Hepatocyte (in vitro differentiated cells): ENCODE results near the gene ENO2. TPM values are rescaled to one million over a fixed set of nuclear protein-coding genes. Genes with fewer than 3 reads are reported as not detected.

Experiments
- DNase-seq: peaks from one replicate; pipeline ENCODE4 v3.0.0-alpha.2; 2016; ENCODE audit warnings: low spot score
- H2AFZ ChIP-seq: fragments of 200-600 bp; sonication (generic); 2 replicates; pipeline ENCODE4 v1.6.0; 2016; ENCODE audit warnings: antibody characterized with exemption, mild to moderate bottlenecking
- H3K27ac ChIP-seq: fragments of 200-600 bp; sonication (generic); 2 replicates; pipeline ENCODE4 v1.5.1; 2016; ENCODE audit warnings: mild to moderate bottlenecking
- H3K27me3 ChIP-seq: fragments of 200-600 bp; sonication (generic); 2 replicates; pipeline ENCODE4 v1.6.1; 2016
- H3K36me3 ChIP-seq: fragments of 200-600 bp; sonication (generic); replicated peaks from 2 replicates; pipeline ENCODE4 v1.5.1; 2016; ENCODE audit warnings: low read depth; ENCODE audit not compliant: insufficient read depth
- H3K4me1 ChIP-seq: fragments of 200-600 bp; sonication (generic); 2 replicates; pipeline ENCODE4 v1.5.1; 2016; ENCODE audit warnings: mild to moderate bottlenecking, moderate library complexity; ENCODE audit not compliant: insufficient read depth
- H3K4me2 ChIP-seq: fragments of 200-600 bp; sonication (generic); 2 replicates; pipeline ENCODE4 v1.6.0; 2016
- H3K4me3 ChIP-seq: fragments of 200-600 bp; sonication (generic); 2 replicates; pipeline ENCODE4 v1.5.1; 2016; ENCODE audit warnings: mild to moderate bottlenecking
- H3K79me2 ChIP-seq: fragments of 200-600 bp; sonication (generic); 2 replicates; pipeline ENCODE4 v1.6.0; 2017; ENCODE audit warnings: mild to moderate bottlenecking
- H3K9me2 ChIP-seq: fragments of 200-600 bp; sonication (generic); replicated peaks from 2 replicates; pipeline ENCODE4 v1.6.0; 2017; ENCODE audit warnings: mild to moderate bottlenecking; ENCODE audit not compliant: insufficient read depth
- H3K9me3 ChIP-seq: fragments of 200-600 bp; sonication (generic); 2 replicates; pipeline ENCODE4 v1.5.1; 2016; ENCODE audit warnings: low read depth, mild to moderate bottlenecking
- H4K20me1 ChIP-seq: fragments of 200-600 bp; sonication (generic); 2 replicates; pipeline ENCODE4 v1.6.0; 2016; ENCODE audit warnings: mild to moderate bottlenecking; ENCODE audit not compliant: insufficient read depth, poor library complexity, severe bottlenecking
- CTCF ChIP-seq: fragments of 200-600 bp; sonication (generic); IDR thresholded peaks from 2 replicates; pipeline ENCODE4 v1.5.1; 2016; ENCODE audit warnings: antibody characterized with exemption, mild to moderate bottlenecking; ENCODE audit not compliant: poor library complexity
- EZH2 ChIP-seq: fragments of 200-600 bp; sonication (generic); IDR thresholded peaks from 2 replicates; pipeline ENCODE4 v1.6.1; 2016; ENCODE audit warnings: antibody characterized with exemption, mild to moderate bottlenecking, borderline replicate concordance
- EZH2phosphoT487 ChIP-seq: fragments of 200-600 bp; sonication (generic); IDR thresholded peaks from one replicate; pipeline ENCODE4 v1.6.1; 2018; ENCODE audit warnings: antibody characterized with exemption, mild to moderate bottlenecking, low read depth, moderate library complexity; ENCODE audit not compliant: unreplicated experiment, severe bottlenecking
- WGBS: methylation state at CpG from one replicate; pipeline ENCODE4 v1.1.6; 2016; ENCODE audit warnings: low lambda C conversion rate; ENCODE audit errors: missing lambda C conversion rate; 5-methylcytosine and 5-hydroxymethylcytosine counted together
- polyA plus RNA-seq: library from polyadenylated mRNA; unstranded; fragments of >200 nt; fragmentation: Nextera tagmentation; extraction: Ambion mirVana; gene quantifications from 2 replicates; pipeline ENCODE4 v1.2.1, GENCODE V29; 2016
- total RNA-seq: library from RNA; depleted of rRNA; stranded (reverse); fragments of >200 nt; gene quantifications from 2 replicates; pipeline ENCODE4 v1.2.3, GENCODE V29; 2014

Gene ENO2
- total and polyA plus RNA-seq, 2 experiments from 2014 or later = 11.8 to 14.2 TPM

- 89% methylated on average over 10 of the region's 10 CpGs for WGBS
- H3K9me2 ChIP-seq = no peaks in the 10 kb centered on the region
- H3K4me1 ChIP-seq = peaks cover 28% of the 10 kb centered on the region
- H3K79me2 ChIP-seq = peaks cover 13% of the 10 kb centered on the region
- no peaks in the 10 kb centered on the region for H3K9me3 ChIP-seq
- no peaks in the 10 kb centered on the region for H3K27me3 ChIP-seq
- no peaks in the 10 kb centered on the region for H4K20me1 ChIP-seq
- H3K36me3 ChIP-seq = no peaks in the 10 kb centered on the region
- no peak overlapping the region for H2AFZ ChIP-seq
- DNase-seq = no peak
- no peak overlapping the region for H3K4me3 ChIP-seq
- no peak overlapping the region for H3K4me2 ChIP-seq
- no peak overlapping the region for H3K27ac ChIP-seq
- TF ChIP-seq EZH2phosphoT487 (no peak), CTCF (no peak), EZH2 (no peak)
Measured at GRCh38 chr12:6923003-6923732, 8.8 kb downstream of the ENO2 start.

DNA sequence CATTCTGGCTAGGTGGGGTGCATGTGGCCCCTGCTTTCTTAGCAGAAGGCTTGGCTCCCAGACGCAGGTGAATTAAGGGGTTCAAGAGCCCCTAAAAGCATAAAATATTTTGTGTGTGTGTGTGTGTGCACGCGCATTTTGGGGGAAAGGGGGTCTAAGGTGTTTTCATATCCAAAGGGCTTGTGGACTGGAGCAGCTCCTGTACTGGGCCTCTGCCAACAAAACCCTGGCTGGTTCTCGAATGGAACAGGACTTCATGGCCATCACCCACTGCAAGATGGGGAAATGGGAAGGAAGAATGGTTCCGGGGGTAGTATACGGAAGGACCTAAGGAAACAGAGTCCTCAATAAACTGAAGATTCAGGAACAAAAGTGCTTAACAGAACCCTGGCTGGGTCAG, 9.5 kb downstream of the ENO2 start:
- peaks cover 19% of the 10 kb centered on the region for H3K79me2 ChIP-seq
- no peaks in the 10 kb centered on the region for H3K36me3 ChIP-seq
- H3K4me2 ChIP-seq = no peak overlapping the region
- no peak overlapping the region for H3K27ac ChIP-seq
- H3K4me1 ChIP-seq = peaks cover 28% of the 10 kb centered on the region
- no peak for TF ChIP-seq CTCF
- no peaks in the 10 kb centered on the region for H3K27me3 ChIP-seq
- no peaks in the 10 kb centered on the region for H3K9me2 ChIP-seq
- no peak for DNase-seq
- H2AFZ ChIP-seq = no peak overlapping the region
- H3K9me3 ChIP-seq = no peaks in the 10 kb centered on the region
- WGBS = 79% methylated on average over 6 of the region's 6 CpGs
- H3K4me3 ChIP-seq = no peak overlapping the region
- H4K20me1 ChIP-seq = peaks cover 2% of the 10 kb centered on the region

DNA sequence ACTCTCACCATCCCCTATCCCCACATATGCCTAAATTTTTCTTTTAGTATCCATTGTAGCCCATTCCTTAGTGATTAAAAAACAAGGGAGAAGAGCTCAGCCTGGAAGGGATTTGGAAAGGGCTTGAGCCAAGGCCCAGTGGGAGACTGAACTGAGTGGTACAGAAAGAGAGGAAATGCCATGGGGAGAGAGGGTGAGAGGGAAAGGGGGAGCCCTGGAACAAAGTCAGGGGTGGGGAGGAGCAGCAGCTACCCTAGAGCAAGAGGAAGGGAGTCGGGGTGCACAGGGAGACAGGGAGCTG, 10.8 kb downstream of the ENO2 start:
- H3K36me3 ChIP-seq = no peaks in the 10 kb centered on the region
- H3K27ac ChIP-seq = peak overlapping the region; percentile 99
- no peak for TF ChIP-seq CTCF
- no peak for TF ChIP-seq EZH2
- TF ChIP-seq EZH2phosphoT487 = no peak
- H3K4me3 ChIP-seq = no peak overlapping the region
- no peak for DNase-seq
- peak overlapping the region; percentile 76 for H3K4me2 ChIP-seq
- WGBS = 55% methylated on average over 1 of the region's 1 CpG
- peaks cover 15% of the 10 kb centered on the region for H4K20me1 ChIP-seq
- no peaks in the 10 kb centered on the region for H3K9me3 ChIP-seq
- H3K9me2 ChIP-seq = no peaks in the 10 kb centered on the region
- H2AFZ ChIP-seq = no peak overlapping the region
- H3K79me2 ChIP-seq = peaks cover 33% of the 10 kb centered on the region
- H3K4me1 ChIP-seq = peaks cover 37% of the 10 kb centered on the region
- no peaks in the 10 kb centered on the region for H3K27me3 ChIP-seq
